Activated CD4-positive, alpha-beta T cell treated with anti-CD3 and anti-CD28 coated beads for 1 hour (primary cell): ENCODE measurements around the gene CEACAM7.
A peak's percentile ranks its signal among the peaks of the same experiment; 100 is the strongest.

ENCODE experiments used
- DNase-seq: peaks from one replicate; pipeline ENCODE4 v3.0.0-alpha.2; 2020

CEACAM7 gene

GRCh38 chr19:41646589-41647204 is 41.4 kb downstream of the CEACAM7 start:
- no peak for DNase-seq

- peak; percentile 51 for DNase-seq
Measured at GRCh38 chr19:41641879-41642485, 46.1 kb downstream of the CEACAM7 start.

- no peak for DNase-seq
Measured at GRCh38 chr19:41638641-41639081, 49.4 kb downstream of the CEACAM7 start.

- DNase-seq = no peak
Measured at GRCh38 chr19:41637484-41637883, 50.6 kb downstream of the CEACAM7 start.

GRCh38 chr19:41627966-41628675 is 59.9 kb downstream of the CEACAM7 start:
- no peak for DNase-seq

- no peak for DNase-seq
Measured at GRCh38 chr19:41626877-41627276, 61.2 kb downstream of the CEACAM7 start, which contains the start of gene CEACAM4. CEACAM4 (minus strand) TSS chr19:41627074; CDS start chr19:41626963, 111 bp downstream.

- no peak for DNase-seq
Measured at GRCh38 chr19:41626278-41626677, 61.8 kb downstream of the CEACAM7 start.

GRCh38 chr19:41624937-41625336 is 63.1 kb downstream of the CEACAM7 start:
- DNase-seq = no peak

GRCh38 chr19:41624515-41624914 is 63.6 kb downstream of the CEACAM7 start:
- DNase-seq = no peak

- no peak for DNase-seq
Measured at GRCh38 chr19:41623360-41623759, 64.7 kb downstream of the CEACAM7 start.
